Epithelial cell of umbilical artery (primary cell): ENCODE data around the gene MGP. TPM values are rescaled to one million over a fixed set of nuclear protein-coding genes. Genes with fewer than 3 reads are reported as not detected.

ENCODE experiments used
- total RNA-seq: library from RNA; depleted of rRNA; stranded (reverse); fragments of >200 nt; gene quantifications from 2 replicates; pipeline ENCODE4 v1.2.3, GENCODE V29; 2014

The MGP gene
- total RNA-seq: 42.1 and 237 TPM in 2 replicates

GRCh38 chr12:14885718-14886221 is at the start of gene MGP:
Gene MGP (minus strand): TSS chr12:14885854. CDS start chr12:14885791, 63 bp downstream.

GRCh38 chr12:14843425-14843887 is 42.2 kb downstream of the MGP start, which contains the start of gene ART4:
Gene ART4 (minus strand): TSS chr12:14843526. CDS start chr12:14843113, 413 bp downstream.

Other genes starting within 250 kb of the MGP start
- gene GUCY2C, start 189.3 kb downstream of the MGP start, total RNA-seq: not detected in 2 replicates
- 4.5 and 6.7 TPM in 2 replicates for gene WBP11, start 82.4 kb downstream of the MGP start, total RNA-seq
- gene C12orf60, start 82.2 kb downstream of the MGP start, total RNA-seq: 0.91 and 0.97 TPM in 2 replicates
- gene SMCO3, start 71.7 kb downstream of the MGP start, total RNA-seq: 0.32 and 0.46 TPM in 2 replicates
- 16.9 and 29.5 TPM in 2 replicates for gene ART4, start 42.3 kb downstream of the MGP start, total RNA-seq
- gene ERP27, start 52.7 kb upstream of the MGP start, total RNA-seq: 0.15 and 0.32 TPM in 2 replicates
- 199 and 403 TPM in 2 replicates for gene ARHGDIB, start 75.7 kb upstream of the MGP start, total RNA-seq
- not detected in 2 replicates for gene PDE6H, start 87.2 kb upstream of the MGP start, total RNA-seq